H7 (cell line): ENCODE data around the gene TBC1D19. TPM values are rescaled to one million over a fixed set of nuclear protein-coding genes. Genes with fewer than 3 reads are reported as not detected.
A peak's percentile ranks its signal among the peaks of the same experiment; 100 is the strongest.
"Not testable (repeated sequence)": the region's sequence is repeated elsewhere in the genome, so short reads cannot be mapped to it uniquely, and the experiment has no call there.

ENCODE experiments used
- DNase-seq: peaks from one replicate; pipeline ENCODE4 v3.0.0; 2012
- H3K27me3 ChIP-seq: 2 replicates; pipeline ENCODE4 v1.6.0; 2011; ENCODE audit warnings: mild to moderate bottlenecking, low read length; ENCODE audit not compliant: control insufficient read depth, insufficient read depth
- H3K36me3 ChIP-seq: replicated peaks from 2 replicates; pipeline ENCODE4 v1.5.1; 2011; ENCODE audit warnings: low read length; ENCODE audit not compliant: control insufficient read depth, insufficient read depth
- H3K4me3 ChIP-seq: 2 replicates; pipeline ENCODE4 v1.5.1; 2011; ENCODE audit warnings: low read depth, mild to moderate bottlenecking, control low read depth, low read length, moderate library complexity; ENCODE audit not compliant: insufficient read depth
- total RNA-seq: library from RNA; depleted of rRNA; stranded (reverse); fragments of >200 nt; shearing (Covaris generic); gene quantifications from 2 replicates; pipeline ENCODE4 v1.2.3, GENCODE V29; 2014; rRNA removed

The TBC1D19 gene
- 3.7 and 3.8 TPM in 2 replicates for total RNA-seq

GRCh38 chr4:26583865-26584652 lies at the start of gene TBC1D19:
TBC1D19 (plus strand) TSS chr4:26584084; CDS start chr4:26584194, 110 bp downstream.
- H3K27me3 ChIP-seq, result no peaks in the 10 kb centered on the region
- H3K4me3 ChIP-seq, result peak within 1 kb of the TSS; percentile 74
- no peaks in the 10 kb centered on the region for H3K36me3 ChIP-seq
- peak; percentile 84 for DNase-seq

GRCh38 chr4:26542991-26543390 lies 40.9 kb upstream of the TBC1D19 start:
- DNase-seq, result no peak
- no peaks in the 10 kb centered on the region for H3K36me3 ChIP-seq

GRCh38 chr4:26544421-26544820 lies 39.5 kb upstream of the TBC1D19 start:
- no peak for DNase-seq
- no peak overlapping the region for H3K4me3 ChIP-seq
- no peaks in the 10 kb centered on the region for H3K27me3 ChIP-seq

More at GRCh38 chr4:26542991-26543390, 40.9 kb upstream of the TBC1D19 start:
- Histone ChIP-seq H3K27me3 (no peaks in the 10 kb centered on the region), H3K4me3 (no peak overlapping the region)

GRCh38 chr4:26548379-26548778 lies 35.5 kb upstream of the TBC1D19 start:
- H3K36me3 ChIP-seq, H3K4me3 ChIP-seq, H3K27me3 ChIP-seq, DNase-seq: not testable (repeated sequence)

More at GRCh38 chr4:26544421-26544820, 39.5 kb upstream of the TBC1D19 start:
- H3K36me3 ChIP-seq, result no peaks in the 10 kb centered on the region

GRCh38 chr4:26557164-26557563 lies 26.7 kb upstream of the TBC1D19 start:
- Histone ChIP-seq H3K27me3 (no peaks in the 10 kb centered on the region), H3K36me3 (no peaks in the 10 kb centered on the region), H3K4me3 (no peak overlapping the region)
- DNase-seq, result no peak

GRCh38 chr4:26558166-26558895 lies 25.6 kb upstream of the TBC1D19 start:
- no peak for DNase-seq
- no peak overlapping the region for H3K4me3 ChIP-seq
- no peaks in the 10 kb centered on the region for H3K27me3 ChIP-seq
- no peaks in the 10 kb centered on the region for H3K36me3 ChIP-seq

GRCh38 chr4:26566133-26566532 lies 17.8 kb upstream of the TBC1D19 start:
- Histone ChIP-seq H3K27me3 (no peaks in the 10 kb centered on the region), H3K4me3 (no peak overlapping the region), H3K36me3 (no peaks in the 10 kb centered on the region)
- DNase-seq, result no peak

GRCh38 chr4:26568446-26568994 lies 15.4 kb upstream of the TBC1D19 start:
- H3K27me3 ChIP-seq, result no peaks in the 10 kb centered on the region
- DNase-seq, result no peak
- no peaks in the 10 kb centered on the region for H3K36me3 ChIP-seq
- no peak overlapping the region for H3K4me3 ChIP-seq

GRCh38 chr4:26570596-26570995 lies 13.3 kb upstream of the TBC1D19 start:
- Histone ChIP-seq H3K27me3 (no peaks in the 10 kb centered on the region), H3K36me3 (no peaks in the 10 kb centered on the region), H3K4me3 (no peak overlapping the region)
- DNase-seq, result no peak

GRCh38 chr4:26573389-26573794 lies 10.5 kb upstream of the TBC1D19 start:
- peak; percentile 10 for DNase-seq
- Histone ChIP-seq H3K4me3 (no peak overlapping the region), H3K36me3 (no peaks in the 10 kb centered on the region), H3K27me3 (no peaks in the 10 kb centered on the region)

- Histone ChIP-seq H3K27me3 (no peaks in the 10 kb centered on the region), H3K36me3 (no peaks in the 10 kb centered on the region), H3K4me3 (no peak overlapping the region)
- DNase-seq, result peak; percentile 10
Observed at GRCh38 chr4:26574563-26574962, 9.3 kb upstream of the TBC1D19 start.

- H3K27me3 ChIP-seq, result no peaks in the 10 kb centered on the region
- DNase-seq, result no peak
- H3K36me3 ChIP-seq, result no peaks in the 10 kb centered on the region
- H3K4me3 ChIP-seq, result no peak overlapping the region
Observed at GRCh38 chr4:26576231-26576739, 7.6 kb upstream of the TBC1D19 start.

- no peak overlapping the region for H3K4me3 ChIP-seq
- no peaks in the 10 kb centered on the region for H3K27me3 ChIP-seq
- no peak for DNase-seq
- no peaks in the 10 kb centered on the region for H3K36me3 ChIP-seq
Observed at GRCh38 chr4:26577066-26577465, 6.8 kb upstream of the TBC1D19 start.

- DNase-seq, result no peak
- Histone ChIP-seq H3K36me3 (no peaks in the 10 kb centered on the region), H3K4me3 (no peak overlapping the region), H3K27me3 (no peaks in the 10 kb centered on the region)
Observed at GRCh38 chr4:26579169-26579568, 4.7 kb upstream of the TBC1D19 start.

GRCh38 chr4:26581341-26581740 lies 2.5 kb upstream of the TBC1D19 start:
- DNase-seq, H3K4me3 ChIP-seq, H3K27me3 ChIP-seq, H3K36me3 ChIP-seq: not testable (repeated sequence)
